Measurements from ENCODE around the gene LRRC8C. TPM values are rescaled to one million over a fixed set of nuclear protein-coding genes. Genes with fewer than 3 reads are reported as not detected.

Gene LRRC8C
- total RNA-seq, 4 donors from 2014 or later = 4.4 to 11.0 (median 8.2) TPM

DNA sequence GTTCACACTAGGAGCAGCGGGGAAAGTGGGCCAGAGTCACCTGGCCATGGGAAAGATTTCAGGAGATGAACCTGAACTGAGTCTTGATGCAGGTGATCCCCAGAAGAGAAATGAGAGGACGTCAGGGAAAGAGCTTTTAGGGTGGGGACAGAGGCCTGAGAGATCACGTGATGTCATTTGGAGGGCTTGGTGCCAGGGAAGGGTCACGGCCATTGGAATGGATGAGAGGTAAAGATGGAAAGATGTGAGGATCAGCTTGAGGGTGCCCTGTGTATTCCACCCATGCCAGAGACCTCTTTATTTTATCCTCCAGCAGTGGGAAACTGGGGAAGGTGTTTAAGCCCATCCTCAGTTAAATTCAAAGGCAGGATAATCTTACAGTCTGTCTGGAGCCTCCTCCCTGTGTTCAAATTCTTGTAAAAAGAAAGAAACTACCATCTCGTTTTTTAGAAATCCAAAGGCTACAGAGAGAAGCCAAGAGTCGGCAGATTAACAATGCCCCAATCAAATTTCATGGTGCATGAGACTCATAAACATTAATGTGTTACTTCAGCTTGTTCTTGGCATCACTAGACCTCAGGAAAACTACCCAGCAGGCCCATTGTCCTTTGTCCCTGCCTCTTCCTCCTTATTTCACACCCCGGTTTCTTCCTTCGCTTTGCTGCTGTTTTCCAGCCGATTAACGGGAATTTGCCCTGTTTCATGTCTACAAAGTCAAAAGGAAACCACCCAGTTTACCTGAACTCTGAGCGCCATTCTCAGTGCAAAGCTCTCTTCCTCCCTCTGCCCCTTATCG, 94.8 kb downstream of the LRRC8C start:
- Histone ChIP-seq H3K27me3 (no peaks in the 10 kb centered on the region), H3K4me3 (replicated peaks in 1 of 3) (no peak overlapping the region), H3K36me3 (no peaks in the 10 kb centered on the region), H3K9me3 (no peaks in the 10 kb centered on the region), H3K27ac (peak overlapping the region in 1 of 3 donors; percentile 28), H3K4me1 (no peaks in the 10 kb centered on the region)
- DNase-seq = no peak
- intact Hi-C loops (cut with DNase I) = no loop called here
- TF ChIP-seq, protein P1, sequence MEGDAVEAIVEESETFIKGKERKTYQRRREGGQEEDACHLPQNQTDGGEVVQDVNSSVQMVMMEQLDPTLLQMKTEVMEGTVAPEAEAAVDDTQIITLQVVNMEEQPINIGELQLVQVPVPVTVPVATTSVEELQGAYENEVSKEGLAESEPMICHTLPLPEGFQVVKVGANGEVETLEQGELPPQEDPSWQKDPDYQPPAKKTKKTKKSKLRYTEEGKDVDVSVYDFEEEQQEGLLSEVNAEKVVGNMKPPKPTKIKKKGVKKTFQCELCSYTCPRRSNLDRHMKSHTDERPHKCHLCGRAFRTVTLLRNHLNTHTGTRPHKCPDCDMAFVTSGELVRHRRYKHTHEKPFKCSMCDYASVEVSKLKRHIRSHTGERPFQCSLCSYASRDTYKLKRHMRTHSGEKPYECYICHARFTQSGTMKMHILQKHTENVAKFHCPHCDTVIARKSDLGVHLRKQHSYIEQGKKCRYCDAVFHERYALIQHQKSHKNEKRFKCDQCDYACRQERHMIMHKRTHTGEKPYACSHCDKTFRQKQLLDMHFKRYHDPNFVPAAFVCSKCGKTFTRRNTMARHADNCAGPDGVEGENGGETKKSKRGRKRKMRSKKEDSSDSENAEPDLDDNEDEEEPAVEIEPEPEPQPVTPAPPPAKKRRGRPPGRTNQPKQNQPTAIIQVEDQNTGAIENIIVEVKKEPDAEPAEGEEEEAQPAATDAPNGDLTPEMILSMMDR (IDR thresholded peaks at IDR 0.05) = no peak
- no peak for TF ChIP-seq POLR2A (IDR thresholded peaks at IDR 0.05)
- 80 to 84% methylated on average over 12 of the region's 12 CpGs for WGBS, 2 donors

DNA sequence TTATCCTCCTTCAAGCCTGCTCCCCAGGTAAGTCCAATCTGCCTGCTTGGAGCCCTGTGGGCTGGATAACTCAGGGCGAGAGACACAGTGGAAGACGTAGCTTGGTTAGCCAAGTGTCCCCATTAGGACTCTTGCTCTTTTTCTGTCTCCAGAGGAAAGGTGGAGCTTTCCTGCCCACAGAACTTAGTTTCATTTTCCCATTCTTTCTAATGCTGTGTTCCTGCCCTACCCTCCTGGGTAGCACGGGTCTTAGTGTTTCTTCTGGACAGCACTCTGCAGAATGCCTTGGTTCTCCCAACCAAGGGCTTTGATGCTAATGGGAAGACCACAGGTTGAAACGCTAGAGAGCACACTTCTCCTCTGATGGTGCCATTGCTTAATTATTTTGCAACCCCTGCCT, 95.5 kb downstream of the LRRC8C start:
- Histone ChIP-seq H3K4me3 (replicated peaks in 1 of 3) (no peak overlapping the region), H3K27ac (peak overlapping the region in 2 of 3 donors; percentile 13 to 28), H3K9me3 (no peaks in the 10 kb centered on the region), H3K36me3 (no peaks in the 10 kb centered on the region), H3K27me3 (no peaks in the 10 kb centered on the region), H3K4me1 (no peaks in the 10 kb centered on the region)
- DNase-seq = no peak
- TF ChIP-seq, protein P1 (IDR thresholded peaks at IDR 0.05) = no peak
- no peak for TF ChIP-seq POLR2A (IDR thresholded peaks at IDR 0.05)
- intact Hi-C loops (cut with DNase I) = no loop called here
- WGBS, 2 donors = 69 to 80% methylated on average over 4 of the region's 4 CpGs

DNA sequence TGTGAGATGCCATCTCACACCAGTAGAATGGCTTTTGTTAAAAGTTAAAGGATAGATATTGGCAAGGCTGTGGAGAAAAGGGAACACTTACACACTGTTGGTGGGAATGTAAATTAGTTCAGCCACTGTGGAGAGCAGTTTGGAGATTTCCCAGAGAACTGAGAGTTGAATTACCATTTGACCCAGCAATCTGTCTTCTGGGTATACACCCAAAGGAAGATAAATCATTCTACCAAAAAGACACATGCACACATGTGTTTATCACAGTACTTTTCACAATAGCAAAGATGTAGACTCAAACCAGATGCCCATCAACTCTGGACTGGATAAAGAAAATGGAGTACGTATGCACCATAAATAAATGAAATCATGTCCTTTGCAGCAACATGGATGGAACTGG, 99.3 kb downstream of the LRRC8C start:
- whole genome bisulfite sequencing, 2 donors = 94 to 100% methylated on average over 1 of the region's 1 CpG
- intact Hi-C loops (cut with DNase I) = no loop called here
- no peak for TF ChIP-seq POLR2A (IDR thresholded peaks at IDR 0.05)
- TF ChIP-seq, protein P1 (IDR thresholded peaks at IDR 0.05) = no peak

DNA sequence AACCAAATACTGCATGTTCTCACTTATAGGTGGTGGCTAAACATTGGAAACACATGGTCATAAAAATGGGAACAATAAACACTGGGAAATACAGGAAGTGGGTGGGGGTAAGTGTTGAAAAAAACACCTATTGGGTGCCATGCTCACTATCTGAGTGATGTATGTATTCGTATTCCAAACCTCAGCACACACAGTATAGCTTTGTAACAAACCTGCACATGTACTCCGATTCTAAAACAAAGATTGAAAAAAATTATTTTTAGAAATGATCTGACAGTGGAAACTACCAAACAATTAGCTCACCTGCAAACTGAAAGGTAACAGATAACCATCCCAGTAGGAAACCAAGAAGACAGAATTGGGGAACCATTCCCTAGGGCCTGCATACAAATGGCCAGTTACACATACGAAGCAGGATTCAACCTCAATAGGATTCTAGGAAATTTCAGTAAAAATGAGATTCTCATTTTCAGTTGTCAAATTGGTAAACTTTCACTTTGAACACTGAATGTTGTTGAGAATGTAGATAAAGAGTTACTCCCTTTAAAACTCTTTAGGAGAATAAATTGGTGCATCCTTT, 99.8 kb downstream of the LRRC8C start:
- no peak overlapping the region for H3K4me3 ChIP-seq (replicated peaks in 1 of 3)
- no peaks in the 10 kb centered on the region for H3K9me3 ChIP-seq
- TF ChIP-seq POLR2A (IDR thresholded peaks at IDR 0.05) = no peak
- TF ChIP-seq, protein P1 (IDR thresholded peaks at IDR 0.05) = no peak
- no peak for DNase-seq
- intact Hi-C loops (cut with DNase I) = no loop called here
- 74 to 94% methylated on average over 3 of the region's 3 CpGs for WGBS, 2 donors
- no peak overlapping the region for H3K27ac ChIP-seq
- H3K4me1 ChIP-seq = peaks cover 0 to 8% of the 10 kb centered on the region in 2 donors
- no peaks in the 10 kb centered on the region for H3K27me3 ChIP-seq
- no peaks in the 10 kb centered on the region for H3K36me3 ChIP-seq

More for the DNA sequence above, 99.3 kb downstream of the LRRC8C start:
- Histone ChIP-seq H3K4me1 (peaks cover 0 to 8% of the 10 kb centered on the region in 2 donors), H3K4me3 (replicated peaks in 1 of 3) (no peak overlapping the region), H3K27ac (no peak overlapping the region), H3K27me3 (no peaks in the 10 kb centered on the region), H3K9me3 (no peaks in the 10 kb centered on the region), H3K36me3 (no peaks in the 10 kb centered on the region)
- DNase-seq = no peak

DNA sequence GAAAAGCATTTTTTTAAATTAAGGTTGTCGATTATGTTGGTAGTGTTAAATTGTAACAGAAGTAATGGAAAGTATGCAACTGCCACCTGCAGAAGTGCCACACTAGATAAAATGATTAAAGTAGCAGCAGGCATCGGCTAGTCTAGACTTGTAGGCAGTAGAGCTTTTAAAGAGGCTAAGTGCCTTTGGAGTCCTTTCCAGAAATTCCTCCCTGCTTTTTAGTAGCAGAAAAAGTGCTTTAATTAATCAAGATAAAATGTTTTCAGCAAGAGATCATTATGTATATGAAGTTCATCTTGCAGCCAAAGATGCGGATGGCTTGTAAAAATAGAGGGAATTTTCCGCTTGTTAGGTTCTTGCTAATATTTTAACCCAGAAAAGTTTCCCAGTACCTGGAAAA, 100.8 kb downstream of the LRRC8C start:
- 66 to 69% methylated on average over 4 of the region's 4 CpGs for WGBS, 2 donors
- Histone ChIP-seq H3K4me3 (replicated peaks in 1 of 3) (no peak overlapping the region), H3K36me3 (no peaks in the 10 kb centered on the region), H3K27ac (no peak overlapping the region), H3K27me3 (no peaks in the 10 kb centered on the region), H3K9me3 (no peaks in the 10 kb centered on the region), H3K4me1 (peaks cover 0 to 8% of the 10 kb centered on the region in 2 donors)
- DNase-seq = no peak
- no peak for TF ChIP-seq POLR2A (IDR thresholded peaks at IDR 0.05)
- TF ChIP-seq, protein P1 (IDR thresholded peaks at IDR 0.05) = no peak
- intact Hi-C loops (cut with DNase I) = no loop called here

Data from thyroid gland (tissue), 4 donors.